Neural progenitor cell (in vitro differentiated cells): ENCODE measurements around the gene WDR86. TPM values are rescaled to one million over a fixed set of nuclear protein-coding genes. Genes with fewer than 3 reads are reported as not detected.
A peak's percentile ranks its signal among the peaks of the same experiment; 100 is the strongest.

Experiments
- DNase-seq: peaks from one replicate; pipeline ENCODE4 v3.0.0-alpha.2; 2016; ENCODE audit warnings: low spot score
- H2AFZ ChIP-seq: fragments of 200-600 bp; sonication (generic); replicated peaks from 2 replicates; pipeline ENCODE4 v1.6.1; 2016; ENCODE audit warnings: antibody characterized with exemption
- H3F3A ChIP-seq: fragments of 200-600 bp; sonication (generic); 2 replicates; pipeline ENCODE4 v1.6.1; 2016; ENCODE audit warnings: antibody characterized with exemption, low read depth
- H3K27ac ChIP-seq: fragments of 200-600 bp; sonication (generic); 2 replicates; pipeline ENCODE4 v1.5.1; 2016; ENCODE audit warnings: mild to moderate bottlenecking
- H3K27me3 ChIP-seq: fragments of 200-600 bp; sonication (generic); 2 replicates; pipeline ENCODE4 v1.6.1; 2016; ENCODE audit warnings: mild to moderate bottlenecking, moderate library complexity
- H3K36me3 ChIP-seq: fragments of 200-600 bp; sonication (generic); 2 replicates; pipeline ENCODE4 v1.5.1; 2016
- H3K4me1 ChIP-seq: fragments of 200-600 bp; sonication (generic); 2 replicates; pipeline ENCODE4 v1.6.1; 2016; ENCODE audit warnings: mixed run types
- H3K4me2 ChIP-seq: fragments of 200-600 bp; sonication (generic); 2 replicates; pipeline ENCODE4 v1.6.1; 2016
- H3K4me3 ChIP-seq: fragments of 200-600 bp; sonication (generic); 2 replicates; pipeline ENCODE4 v1.5.1; 2016
- H3K79me2 ChIP-seq: fragments of 200-600 bp; sonication (generic); 2 replicates; pipeline ENCODE4 v1.6.1; 2016; ENCODE audit warnings: low read depth
- H3K9ac ChIP-seq: fragments of 200-600 bp; sonication (generic); 2 replicates; pipeline ENCODE4 v1.6.1; 2016
- H3K9me3 ChIP-seq: fragments of 200-600 bp; sonication (generic); 2 replicates; pipeline ENCODE4 v1.5.1; 2016; ENCODE audit warnings: low read depth
- H4K20me1 ChIP-seq: fragments of 200-600 bp; sonication (generic); 2 replicates; pipeline ENCODE4 v1.6.1; 2016; ENCODE audit warnings: low read depth
- H3K27ac Mint-ChIP-seq: 3 replicates; pipeline ENCODE4 v1.8.0; 2021; ENCODE audit warnings: mixed read lengths
- H3K27me3 Mint-ChIP-seq: 2 replicates; pipeline ENCODE4 v1.8.0; 2022; ENCODE audit warnings: low read depth, mild to moderate bottlenecking, inconsistent platforms, moderate library complexity, mixed read lengths; ENCODE audit not compliant: insufficient read depth
- H3K36me3 Mint-ChIP-seq: 3 replicates; pipeline ENCODE4 v1.8.0; 2021; ENCODE audit warnings: mixed read lengths
- H3K4me1 Mint-ChIP-seq: 3 replicates; pipeline ENCODE4 v1.8.0; 2021; ENCODE audit warnings: mixed read lengths
- H3K4me3 Mint-ChIP-seq: 3 replicates; pipeline ENCODE4 v1.8.0; 2021; ENCODE audit warnings: mild to moderate bottlenecking, moderate library complexity, mixed read lengths
- H3K9me3 Mint-ChIP-seq: 3 replicates; pipeline ENCODE4 v1.8.0; 2020; ENCODE audit warnings: mixed read lengths
- CTCF ChIP-seq: fragments of 200-600 bp; sonication (generic); IDR thresholded peaks from 2 replicates; pipeline ENCODE4 v1.5.1; 2017; ENCODE audit warnings: antibody characterized with exemption, mild to moderate bottlenecking
- EZH2 ChIP-seq: fragments of 200-600 bp; sonication (generic); IDR thresholded peaks from 2 replicates; pipeline ENCODE4 v1.6.1; 2017; ENCODE audit warnings: antibody characterized with exemption, mild to moderate bottlenecking, moderate library complexity
- EZH2phosphoT487 ChIP-seq: fragments of 200-600 bp; sonication (generic); IDR thresholded peaks from 2 replicates; pipeline ENCODE4 v1.6.1; 2017; ENCODE audit warnings: antibody characterized with exemption
- total RNA-seq: library from RNA; depleted of rRNA; stranded (reverse); fragments of >200 nt; gene quantifications from 2 replicates; pipeline ENCODE4 v1.2.3, GENCODE V29; 2015; ENCODE audit warnings: low replicate concordance

Gene WDR86
- total RNA-seq, 1 donor from 2014 or later = 15.0 TPM

- no peak overlapping the region for H3K27ac ChIP-seq
- H3K9me3 ChIP-seq = peaks cover 4% of the 10 kb centered on the region
- Mint-ChIP-seq H3K27ac (no peak overlapping the region), H3K4me1 (peaks cover 7% of the 10 kb centered on the region), H3K36me3 (peaks cover 2% of the 10 kb centered on the region), H3K4me3 (peak overlapping the region; percentile 87), H3K27me3 (no peaks in the 10 kb centered on the region), H3K9me3 (peaks cover 3% of the 10 kb centered on the region)
- TF ChIP-seq EZH2phosphoT487 = no peak
- no peak for TF ChIP-seq EZH2
- no peak for TF ChIP-seq CTCF
- DNase-seq = no peak
- no peak overlapping the region for H3K4me3 ChIP-seq
- H3K27me3 ChIP-seq = no peaks in the 10 kb centered on the region
- no peak overlapping the region for H2AFZ ChIP-seq
- H3K36me3 ChIP-seq = no peaks in the 10 kb centered on the region
- no peaks in the 10 kb centered on the region for H4K20me1 ChIP-seq
- peaks cover 29% of the 10 kb centered on the region for H3K79me2 ChIP-seq
- H3F3A ChIP-seq = peaks cover 21% of the 10 kb centered on the region
- H3K4me2 ChIP-seq = no peak overlapping the region
- H3K4me1 ChIP-seq = peaks cover 8% of the 10 kb centered on the region
- no peak overlapping the region for H3K9ac ChIP-seq
Measured at GRCh38 chr7:151343516-151343915, 66.3 kb downstream of the WDR86 start.

- Histone ChIP-seq H3K4me1 (peaks cover 8% of the 10 kb centered on the region), H3F3A (peaks cover 21% of the 10 kb centered on the region), H3K27ac (no peak overlapping the region), H2AFZ (no peak overlapping the region), H3K4me3 (peak overlapping the region; percentile 80), H3K9ac (peak overlapping the region; percentile 69), H3K79me2 (peaks cover 29% of the 10 kb centered on the region), H3K36me3 (no peaks in the 10 kb centered on the region), H3K27me3 (no peaks in the 10 kb centered on the region), H3K9me3 (peaks cover 4% of the 10 kb centered on the region), H3K4me2 (peak overlapping the region; percentile 98), H4K20me1 (no peaks in the 10 kb centered on the region)
- peak overlapping the region; percentile 87 for H3K4me3 Mint-ChIP-seq
- H3K27ac Mint-ChIP-seq = no peak overlapping the region
- no peaks in the 10 kb centered on the region for H3K27me3 Mint-ChIP-seq
- DNase-seq = no peak
- TF ChIP-seq CTCF (no peak), EZH2phosphoT487 (no peak), EZH2 (no peak)
- H3K4me1 Mint-ChIP-seq = peaks cover 7% of the 10 kb centered on the region
- H3K36me3 Mint-ChIP-seq = no peaks in the 10 kb centered on the region
- H3K9me3 Mint-ChIP-seq = peaks cover 3% of the 10 kb centered on the region
Measured at GRCh38 chr7:151342811-151343210, 67.0 kb downstream of the WDR86 start.

- Histone ChIP-seq H3K79me2 (peaks cover 29% of the 10 kb centered on the region), H3K9ac (peak overlapping the region; percentile 69), H3K4me1 (peaks cover 8% of the 10 kb centered on the region), H3K4me3 (peak overlapping the region; percentile 80), H3K9me3 (peaks cover 4% of the 10 kb centered on the region), H3K27ac (no peak overlapping the region), H3K27me3 (no peaks in the 10 kb centered on the region), H3K36me3 (no peaks in the 10 kb centered on the region), H3K4me2 (peak overlapping the region; percentile 98), H2AFZ (peak overlapping the region; percentile 70), H4K20me1 (no peaks in the 10 kb centered on the region), H3F3A (peaks cover 21% of the 10 kb centered on the region)
- no peaks in the 10 kb centered on the region for H3K27me3 Mint-ChIP-seq
- TF ChIP-seq CTCF = no peak
- no peak for TF ChIP-seq EZH2
- no peak for TF ChIP-seq EZH2phosphoT487
- H3K9me3 Mint-ChIP-seq = peaks cover 3% of the 10 kb centered on the region
- peaks cover 7% of the 10 kb centered on the region for H3K4me1 Mint-ChIP-seq
- H3K27ac Mint-ChIP-seq = no peak overlapping the region
- H3K4me3 Mint-ChIP-seq = peak overlapping the region; percentile 87
- DNase-seq = no peak
- H3K36me3 Mint-ChIP-seq = no peaks in the 10 kb centered on the region
Measured at GRCh38 chr7:151342102-151342646, 67.7 kb downstream of the WDR86 start.
